NT2/D1 (cell line): ENCODE data around the gene UBR1.

Source experiments
- YY1 ChIP-seq: IDR thresholded peaks from 2 replicates; pipeline ENCODE4 v1.6.1; 2011; ENCODE audit not compliant: insufficient read length, insufficient read depth
- ZNF274 ChIP-seq: IDR thresholded peaks from 2 replicates; pipeline ENCODE4 v1.6.1; 2011; ENCODE audit warnings: mild to moderate bottlenecking, low read depth, low read length

DNA sequence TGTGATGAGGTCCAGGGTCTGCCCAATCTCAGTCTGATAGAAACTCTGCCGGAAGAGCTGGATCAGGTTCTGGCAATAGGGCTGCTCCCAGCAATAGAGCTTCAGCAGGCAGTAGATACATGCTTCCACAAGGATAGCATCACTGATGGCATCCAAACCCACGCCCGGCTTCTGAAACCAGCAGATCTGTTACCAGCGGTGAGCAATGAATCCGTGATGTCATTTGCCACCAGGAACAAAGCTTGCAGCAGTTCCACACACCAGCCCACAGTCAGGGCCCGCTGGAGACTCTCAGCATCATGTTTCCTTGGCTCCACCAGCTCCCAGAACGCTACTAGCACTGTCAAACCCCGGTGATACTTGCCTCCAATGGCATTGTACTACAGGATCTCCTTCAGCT, 166.0 kb downstream of the UBR1 start:
- TF ChIP-seq YY1 (no peak), ZNF274 (no peak)
